GM23248 (cell line): ENCODE measurements around the gene SHROOM3.

Experiments
- EZH2 ChIP-seq: fragments of 200-600 bp; sonication (generic); IDR thresholded peaks from 2 replicates; pipeline ENCODE4 v1.6.1; 2018; ENCODE audit warnings: antibody characterized with exemption, mild to moderate bottlenecking; ENCODE audit not compliant: insufficient read depth, poor library complexity, severe bottlenecking
- EZH2phosphoT487 ChIP-seq: fragments of 200-600 bp; sonication (generic); IDR thresholded peaks from 2 replicates; pipeline ENCODE4 v1.6.1; 2018; ENCODE audit warnings: antibody characterized with exemption, moderate library complexity, mild to moderate bottlenecking, low read depth; ENCODE audit not compliant: insufficient read depth

DNA sequence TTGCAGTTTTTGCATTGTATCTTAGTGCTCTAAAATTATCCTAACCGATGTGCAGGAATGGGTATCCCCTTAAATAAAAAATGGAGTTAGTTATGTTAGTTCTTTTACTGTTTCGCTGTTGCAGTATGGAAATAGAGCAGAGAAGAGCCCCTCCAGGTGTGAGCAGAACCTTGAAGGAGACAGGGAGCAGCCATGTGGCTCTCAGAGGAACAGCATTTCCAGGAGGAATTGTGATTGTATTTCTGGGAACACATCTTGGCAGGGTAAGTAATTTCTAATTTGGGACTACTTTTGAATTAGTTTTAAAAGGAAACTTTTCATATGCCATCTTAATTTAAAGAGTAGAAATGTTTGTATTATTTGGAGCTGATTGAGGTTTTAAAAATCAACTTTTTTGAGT is 8.8 kb upstream of the SHROOM3 start:
- no peak for TF ChIP-seq EZH2
- no peak for TF ChIP-seq EZH2phosphoT487
